ENCODE data around the gene ATPAF1. TPM values are rescaled to one million over a fixed set of nuclear protein-coding genes. Genes with fewer than 3 reads are reported as not detected.

ATPAF1 gene
- polyA plus RNA-seq, 2 of the 4 experiments (the other 2 are of a cell fraction), result 28.9 to 63.7 TPM

GRCh38 chr1:46622344-46622743, 45.8 kb downstream of the ATPAF1 start (continued):
- TF ChIP-seq, protein P1, sequence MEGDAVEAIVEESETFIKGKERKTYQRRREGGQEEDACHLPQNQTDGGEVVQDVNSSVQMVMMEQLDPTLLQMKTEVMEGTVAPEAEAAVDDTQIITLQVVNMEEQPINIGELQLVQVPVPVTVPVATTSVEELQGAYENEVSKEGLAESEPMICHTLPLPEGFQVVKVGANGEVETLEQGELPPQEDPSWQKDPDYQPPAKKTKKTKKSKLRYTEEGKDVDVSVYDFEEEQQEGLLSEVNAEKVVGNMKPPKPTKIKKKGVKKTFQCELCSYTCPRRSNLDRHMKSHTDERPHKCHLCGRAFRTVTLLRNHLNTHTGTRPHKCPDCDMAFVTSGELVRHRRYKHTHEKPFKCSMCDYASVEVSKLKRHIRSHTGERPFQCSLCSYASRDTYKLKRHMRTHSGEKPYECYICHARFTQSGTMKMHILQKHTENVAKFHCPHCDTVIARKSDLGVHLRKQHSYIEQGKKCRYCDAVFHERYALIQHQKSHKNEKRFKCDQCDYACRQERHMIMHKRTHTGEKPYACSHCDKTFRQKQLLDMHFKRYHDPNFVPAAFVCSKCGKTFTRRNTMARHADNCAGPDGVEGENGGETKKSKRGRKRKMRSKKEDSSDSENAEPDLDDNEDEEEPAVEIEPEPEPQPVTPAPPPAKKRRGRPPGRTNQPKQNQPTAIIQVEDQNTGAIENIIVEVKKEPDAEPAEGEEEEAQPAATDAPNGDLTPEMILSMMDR (IDR thresholded peaks at IDR 0.05), result peak; percentile 47
- peak; percentile 36; the same call in 1 of the 3 replicates for TF ChIP-seq SMC3 (IDR thresholded peaks at IDR 0.05)
- TF ChIP-seq E2F6 (IDR thresholded peaks at IDR 0.05; ENCODE audit: borderline replicate concordance, low read depth), result no peak
- no peak for TF ChIP-seq TP53 (CRISPR knock-in tag; IDR thresholded peaks at IDR 0.05)
- no peak for TF ChIP-seq FOXS1 (CRISPR knock-in tag; IDR thresholded peaks at IDR 0.05)
- no peak for TF ChIP-seq HDAC2 (IDR thresholded peaks at IDR 0.05)
- no peak for TF ChIP-seq HOXB13 (CRISPR knock-in tag; IDR thresholded peaks at IDR 0.05; ENCODE audit: low read depth)
- no peak for TF ChIP-seq EHMT2 (IDR thresholded peaks at IDR 0.05; ENCODE audit: low read depth)
- TF ChIP-seq RAD21 (conservative IDR thresholded peaks at IDR 0.05 in 1 of 2, IDR thresholded peaks at IDR 0.05 in 1 of 2), result peak; percentile 51 to 64
- TF ChIP-seq USF2 (IDR thresholded peaks at IDR 0.05), result no peak
- no peak for TF ChIP-seq PBX3 (IDR thresholded peaks at IDR 0.05)
- TF ChIP-seq, protein P2, sequence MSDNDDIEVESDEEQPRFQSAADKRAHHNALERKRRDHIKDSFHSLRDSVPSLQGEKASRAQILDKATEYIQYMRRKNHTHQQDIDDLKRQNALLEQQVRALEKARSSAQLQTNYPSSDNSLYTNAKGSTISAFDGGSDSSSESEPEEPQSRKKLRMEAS (IDR thresholded peaks at IDR 0.05), result no peak

DNA sequence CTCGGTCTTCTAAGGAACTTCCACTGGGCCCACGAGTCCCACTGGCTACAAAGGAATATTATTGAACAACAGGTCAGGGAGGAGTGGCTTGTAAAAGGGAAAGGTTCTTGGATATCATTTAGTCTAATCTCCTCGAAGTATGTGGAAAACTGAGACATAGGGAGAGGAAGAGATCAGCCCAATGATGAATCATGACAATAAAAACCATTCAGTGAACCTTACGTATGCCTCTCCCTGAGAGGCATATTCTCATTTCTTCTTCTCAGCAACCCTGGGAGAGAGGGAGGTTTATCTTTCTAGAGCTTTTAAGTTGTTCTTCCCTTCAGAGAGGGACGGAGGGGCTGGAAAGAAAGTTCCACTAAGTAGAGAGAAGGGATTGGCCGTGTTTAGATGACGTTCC, 46.2 kb downstream of the ATPAF1 start:
- ChIA-PET CTCF (interaction anchor here (1.0 to 4.6 kb wide), 5 partner anchors 13 to 104 kb away, joined by 3 to 35 read pairs (median 5); no protein-coding TSS in a partner anchor), POLR2A (no interaction called here)
- ATAC-seq (no peak), DNase-seq (ENCODE audit: low read depth in 1 of 2, low spot score in 1 of 2) (no peak), FAIRE-seq (no peak)
- no peak overlapping the region for H3K4me2 ChIP-seq
- H3K4me3 ChIP-seq, result no peak overlapping the region
- no peaks in the 10 kb centered on the region for H3K9me3 ChIP-seq
- TF ChIP-seq HOXA7 (CRISPR knock-in tag; IDR thresholded peaks at IDR 0.05) (no peak), FOSB (CRISPR knock-in tag; IDR thresholded peaks at IDR 0.05) (no peak)
- WGBS (ENCODE audit: missing lambda C conversion rate), result 41% methylated on average over 7 of the region's 7 CpGs
- peaks cover 3% of the 10 kb centered on the region; the same call in 1 of the 3 replicates for H3K4me1 ChIP-seq
- no peak overlapping the region for H3K27ac ChIP-seq

GRCh38 chr1:46619656-46620258, 48.4 kb downstream of the ATPAF1 start:
- WGBS (ENCODE audit: missing lambda C conversion rate), result 77% methylated on average over 5 of the region's 5 CpGs

More at GRCh38 chr1:46619656-46620258, 48.4 kb downstream of the ATPAF1 start:
- Histone ChIP-seq H3K4me3 (no peak overlapping the region), H3K27ac (no peak overlapping the region), H3K4me1 (peaks cover 10% of the 10 kb centered on the region; the same call in 2 of the 3 replicates), H3K4me2 (no peak overlapping the region), H3K9me3 (no peaks in the 10 kb centered on the region)
- no peak for ATAC-seq
- no peak for TF ChIP-seq RARB (CRISPR knock-in tag; IDR thresholded peaks at IDR 0.05)
- TF ChIP-seq HOXB5 (CRISPR knock-in tag; IDR thresholded peaks at IDR 0.05), result no peak
- TF ChIP-seq HEYL (CRISPR knock-in tag; IDR thresholded peaks at IDR 0.05), result no peak
- no peak for TF ChIP-seq CHD2 (IDR thresholded peaks at IDR 0.05; ENCODE audit: low read length, partially characterized antibody)
- no peak for TF ChIP-seq NR3C1 (IDR thresholded peaks at IDR 0.05)
- no peak for TF ChIP-seq PHF8 (IDR thresholded peaks at IDR 0.05; ENCODE audit: borderline replicate concordance, low read depth)
- no peak for TF ChIP-seq ZSCAN20 (CRISPR knock-in tag; IDR thresholded peaks at IDR 0.05)
- no peak for TF ChIP-seq RCOR1 (IDR thresholded peaks at IDR 0.05; ENCODE audit: low read depth, low read length)
- TF ChIP-seq ZNF302 (CRISPR knock-in tag; IDR thresholded peaks at IDR 0.05), result no peak
- no peak for TF ChIP-seq JUNB (IDR thresholded peaks at IDR 0.05)
- no peak for DNase-seq (ENCODE audit: low read depth in 1 of 2, low spot score in 1 of 2)
- ChIA-PET POLR2A (no interaction called here), CTCF (interaction anchor here (4.6 kb wide), 1 partner anchor 106 kb away, joined by 35 read pairs; no protein-coding TSS in a partner anchor)
- no peak for FAIRE-seq
